Ovary (tissue), 10 donors: ENCODE measurements around the gene PGP. TPM values are rescaled to one million over a fixed set of nuclear protein-coding genes. Genes with fewer than 3 reads are reported as not detected.
A peak's percentile ranks its signal among the peaks of the same experiment; 100 is the strongest.
"Not testable (repeated sequence)": the region's sequence is repeated elsewhere in the genome, so short reads cannot be mapped to it uniquely, and the experiment has no call there.

Source experiments
- DNase-seq, 5 donors: peaks; one replicate each; pipeline ENCODE4 v3.0.0-alpha.2; 2019 to 2020
- H3K27ac ChIP-seq, 2 donors: fragments of 200-600 bp; one replicate each; pipeline versions ENCODE4 v1.5.1 to v1.8.0; 2019 to 2022
- H3K27me3 ChIP-seq: fragments of 200-600 bp; one replicate; pipeline ENCODE4 v1.8.0; 2022
- H3K36me3 ChIP-seq: fragments of 200-600 bp; sonication (generic); one replicate; pipeline ENCODE4 v1.5.1; 2019
- H3K4me1 ChIP-seq: one replicate; pipeline ENCODE4 v1.8.1; 2013; ENCODE audit warnings: mild to moderate bottlenecking, moderate library complexity; ENCODE audit not compliant: insufficient read depth
- H3K4me3 ChIP-seq: fragments of 200-600 bp; sonication (generic); one replicate; pipeline ENCODE4 v1.5.1; 2017
- H3K9me3 ChIP-seq, 2 donors: fragments of 200-600 bp in 1 of 2; sonication (generic) in 1 of 2; one replicate each; pipeline versions ENCODE4 v1.5.1 to v1.8.1; 2013 to 2019; ENCODE audit warnings: mild to moderate bottlenecking in 1 of 2, moderate library complexity in 1 of 2
- CTCF ChIP-seq, 3 donors: fragments of 450-650 bp in 2 of 3; fragments of 200-600 bp in 1 of 3; IDR thresholded peaks; one replicate each; pipeline versions ENCODE4 v1.5.1 to v1.8.0; 2016 to 2022; ENCODE audit warnings: antibody characterized with exemption in 3 of 3, mild to moderate bottlenecking in 1 of 3
- EP300 ChIP-seq: sonication (generic); formaldehyde crosslinking; IDR thresholded peaks from one replicate; pipeline ENCODE4 v1.6.1; 2017; ENCODE audit warnings: antibody characterized with exemption
- POLR2A ChIP-seq: fragments of 450-650 bp; IDR thresholded peaks from one replicate; pipeline ENCODE4 v1.6.1; 2017; ENCODE audit warnings: antibody characterized with exemption, mild to moderate bottlenecking, moderate library complexity
- WGBS, 3 donors: extraction: QIAGEN DNeasy Blood & Tissue Kit in 1 of 3; methylation state at CpG; one replicate each; pipeline versions ENCODE4 v1.1.5 to v1.1.7; 2013 to 2017; 5-methylcytosine and 5-hydroxymethylcytosine counted together
- intact Hi-C, 4 donors: fragments of 100-400 bp; cut with DNase I; formaldehyde crosslinking; loops; one replicate each; pipeline versions ENCODE4 v1.11.0 to v1.15.1; 2022 to 2023
- long read RNA-seq, 3 donors: library from polyadenylated mRNA in 2 of 3; unstranded in 2 of 3; transcript quantifications; one replicate each; pipeline ENCODE4 v2.0.0 and lab custom pipeline, GENCODE V29; 2021 to 2026
- polyA plus RNA-seq, 2 donors: library from polyadenylated mRNA; stranded (reverse); fragments of 200-250 nt in 1 of 2; fragments of 350-450 nt in 1 of 2; fragmentation: Illumina TruSeq in 1 of 2; extraction: RNeasy Lipid Tissue Mini Kit (QIAGEN cat#74804) in 1 of 2; gene quantifications; one replicate each; pipeline ENCODE4 v1.2.3, GENCODE V29; 2013 to 2014
- total RNA-seq, 7 donors: library from RNA; depleted of rRNA in 2 of 7; stranded (reverse); fragments of >200 nt in 2 of 7; fragmentation: NEBNext Ultra II Directional in 3 of 7; extraction: Animal tissue kit (Norgen Biotek cat#: 25700) in 3 of 7; gene quantifications; one replicate each; pipeline versions ENCODE4 v1.1.0 to v1.2.4, GENCODE V29; 2016 to 2023
- donor health status: DM: no; HTN: no; CAD: no; lungs with moderate emphysema.
- donor health status: DM: no; HTN: no; CAD: no.
- donor health status: Bipolar disorder and iron deficiency.
- donor health status: DM: yes; HTN: yes; CAD: no.
- donor health status: DM: no; HTN: no; CAD: no.
- donor health status: DM: yes; HTN: yes; CAD: no.

The PGP gene
- total RNA-seq (10 to 100 TPM in 1 of 7 donors, 1 to 10 TPM in 6; 5.0 to 12.3 (median 7.5) TPM), polyA plus RNA-seq (1 to 10 TPM; 2.5 to 5.2 TPM)
- long read RNA-seq, donor 1, partial matches to known transcripts: 0 of 1 reads
- long read RNA-seq, donor 1, other reads (novel, unspliced or antisense): 1 of 1 reads
- long read RNA-seq, donor 2, transcript PGP-201 (2 exons, 2,727 nt): major isoform, 38 of 38 reads
- long read RNA-seq, donor 2, partial matches to known transcripts: 0 of 38 reads
- long read RNA-seq, donor 2, other reads (novel, unspliced or antisense): 0 of 38 reads
- long read RNA-seq, donor 3, transcript PGP-201 (2 exons, 2,727 nt): major isoform, 37 of 39 reads
- long read RNA-seq, donor 3, partial matches to known transcripts: 1 of 39 reads
- long read RNA-seq, donor 3, other reads (novel, unspliced or antisense): 1 of 39 reads

GRCh38 chr16:2214719-2214968, at the start of gene PGP:
Gene PGP (minus strand): TSS chr16:2214840. CDS start chr16:2214777, 63 bp downstream.
- peak within 1 kb of the TSS; percentile 68 for H3K4me3 ChIP-seq
- H3K36me3 ChIP-seq: no peaks in the 10 kb centered on the region
- 0% methylated on average over 6 to 48 of the region's 48 CpGs for WGBS, 3 donors
- intact Hi-C loops: no loop called here
- no peaks in the 10 kb centered on the region for H3K9me3 ChIP-seq
- H3K27me3 ChIP-seq: no peaks in the 10 kb centered on the region
- H3K27ac ChIP-seq: peak within 1 kb of the TSS; percentile 39 to 83
- no peak for DNase-seq
- peaks cover 8% of the 10 kb centered on the region for H3K4me1 ChIP-seq
- no peak for TF ChIP-seq CTCF (IDR thresholded peaks at IDR 0.05)
- TF ChIP-seq EP300: no peak
- no peak for TF ChIP-seq POLR2A

GRCh38 chr16:2263026-2263425, 48.4 kb upstream of the PGP start:
- H3K9me3 ChIP-seq, intact Hi-C loops, H3K27me3 ChIP-seq, H3K36me3 ChIP-seq, H3K4me3 ChIP-seq, H3K4me1 ChIP-seq, DNase-seq, H3K27ac ChIP-seq: not testable (repeated sequence)
- WGBS, 3 donors: 80 to 84% (median 80%) methylated on average over 14 of the region's 14 CpGs

- Histone ChIP-seq H3K9me3 (no peaks in the 10 kb centered on the region), H3K36me3 (no peaks in the 10 kb centered on the region), H3K27ac (no peak overlapping the region), H3K4me1 (no peaks in the 10 kb centered on the region), H3K27me3 (no peaks in the 10 kb centered on the region), H3K4me3 (no peak overlapping the region)
- 95 to 97% (median 95%) methylated on average over 8 of the region's 8 CpGs for WGBS, 3 donors
- no peak for DNase-seq
- intact Hi-C loops: no loop called here
- TF ChIP-seq CTCF (IDR thresholded peaks at IDR 0.05) (no peak), EP300 (no peak), POLR2A (no peak)
Measured at GRCh38 chr16:2260250-2260649, 45.6 kb upstream of the PGP start.

- not testable (repeated sequence) for H3K4me1 ChIP-seq, H3K36me3 ChIP-seq, H3K9me3 ChIP-seq, H3K4me3 ChIP-seq, H3K27me3 ChIP-seq, H3K27ac ChIP-seq, DNase-seq
- 89 to 90% (median 90%) methylated on average over 7 of the region's 7 CpGs for WGBS, 3 donors
- intact Hi-C loops: loop anchor here in 1 of 4 donors (10.0 kb wide), 1 partner anchor 104 kb away; the partner anchor contains the start of gene TRAF7
Measured at GRCh38 chr16:2258530-2258929, 43.9 kb upstream of the PGP start.

GRCh38 chr16:2257726-2258125, 43.1 kb upstream of the PGP start:
- Histone ChIP-seq H3K27ac (no peak overlapping the region), H3K27me3 (no peaks in the 10 kb centered on the region), H3K36me3 (no peaks in the 10 kb centered on the region), H3K4me1 (no peaks in the 10 kb centered on the region), H3K9me3 (no peaks in the 10 kb centered on the region), H3K4me3 (no peak overlapping the region)
- WGBS, 3 donors: 84 to 93% (median 91%) methylated on average over 6 of the region's 6 CpGs
- intact Hi-C loops: loop anchor here in 1 of 4 donors (10.0 kb wide), 1 partner anchor 103 kb away; the partner anchor contains the start of gene TRAF7
- DNase-seq: no peak
- no peak for TF ChIP-seq POLR2A
- no peak for TF ChIP-seq EP300
- no peak for TF ChIP-seq CTCF (IDR thresholded peaks at IDR 0.05)
